ENCODE data around the gene SDK1.

SDK1 gene

DNA sequence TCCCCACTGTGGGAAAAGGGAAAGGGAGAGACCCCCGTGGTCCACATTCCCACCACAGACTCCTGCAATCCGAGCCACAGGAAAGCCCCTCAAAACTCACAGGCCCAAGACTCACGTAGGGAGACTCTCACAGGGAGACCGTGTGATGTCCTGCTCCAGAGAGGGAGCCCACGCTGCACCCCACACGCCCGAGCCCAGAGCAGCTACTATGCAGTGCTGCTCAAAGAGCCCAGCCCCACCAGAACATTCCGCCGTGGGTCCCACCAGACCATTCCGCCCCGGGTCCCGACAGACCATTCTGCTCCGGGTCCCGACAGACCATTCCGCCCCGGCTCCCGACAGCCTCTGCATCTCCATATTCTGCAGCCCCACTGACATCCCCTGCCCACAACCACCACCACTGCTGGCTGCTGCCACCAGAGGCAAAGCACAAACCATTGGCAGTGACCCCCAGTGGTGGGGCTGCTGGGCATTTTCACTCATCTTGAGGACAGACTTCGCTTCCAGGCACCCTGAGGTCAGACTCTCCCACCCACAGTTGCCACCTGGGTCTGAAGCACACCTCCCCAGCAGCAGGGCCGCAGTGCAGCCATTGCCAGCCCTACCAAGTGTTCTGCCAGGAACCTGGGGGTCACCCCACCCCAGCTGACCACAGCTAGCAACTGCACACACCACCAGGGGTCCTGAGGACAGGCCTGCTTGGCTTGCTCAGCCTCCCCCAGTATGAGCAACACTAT is 755.7 kb downstream of the SDK1 start:
- Histone ChIP-seq H3K4me3 (ENCODE audit: low read depth in 1 of 2, low read length in 1 of 2) (no peak overlapping the region), H3K4me1 (ENCODE audit: control insufficient read depth in 1 of 2, insufficient read depth in 1 of 2, low read depth in 1 of 2, low read length in 1 of 2) (peaks cover 9% of the 10 kb centered on the region in 2 experiments), H3K27ac (no peak overlapping the region), H3K36me3 (no peaks in the 10 kb centered on the region), H3K27me3 (no peaks in the 10 kb centered on the region), H3K9me3 (no peaks in the 10 kb centered on the region)
- TF ChIP-seq, protein P1, sequence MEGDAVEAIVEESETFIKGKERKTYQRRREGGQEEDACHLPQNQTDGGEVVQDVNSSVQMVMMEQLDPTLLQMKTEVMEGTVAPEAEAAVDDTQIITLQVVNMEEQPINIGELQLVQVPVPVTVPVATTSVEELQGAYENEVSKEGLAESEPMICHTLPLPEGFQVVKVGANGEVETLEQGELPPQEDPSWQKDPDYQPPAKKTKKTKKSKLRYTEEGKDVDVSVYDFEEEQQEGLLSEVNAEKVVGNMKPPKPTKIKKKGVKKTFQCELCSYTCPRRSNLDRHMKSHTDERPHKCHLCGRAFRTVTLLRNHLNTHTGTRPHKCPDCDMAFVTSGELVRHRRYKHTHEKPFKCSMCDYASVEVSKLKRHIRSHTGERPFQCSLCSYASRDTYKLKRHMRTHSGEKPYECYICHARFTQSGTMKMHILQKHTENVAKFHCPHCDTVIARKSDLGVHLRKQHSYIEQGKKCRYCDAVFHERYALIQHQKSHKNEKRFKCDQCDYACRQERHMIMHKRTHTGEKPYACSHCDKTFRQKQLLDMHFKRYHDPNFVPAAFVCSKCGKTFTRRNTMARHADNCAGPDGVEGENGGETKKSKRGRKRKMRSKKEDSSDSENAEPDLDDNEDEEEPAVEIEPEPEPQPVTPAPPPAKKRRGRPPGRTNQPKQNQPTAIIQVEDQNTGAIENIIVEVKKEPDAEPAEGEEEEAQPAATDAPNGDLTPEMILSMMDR (IDR thresholded peaks at IDR 0.05), result no peak

DNA sequence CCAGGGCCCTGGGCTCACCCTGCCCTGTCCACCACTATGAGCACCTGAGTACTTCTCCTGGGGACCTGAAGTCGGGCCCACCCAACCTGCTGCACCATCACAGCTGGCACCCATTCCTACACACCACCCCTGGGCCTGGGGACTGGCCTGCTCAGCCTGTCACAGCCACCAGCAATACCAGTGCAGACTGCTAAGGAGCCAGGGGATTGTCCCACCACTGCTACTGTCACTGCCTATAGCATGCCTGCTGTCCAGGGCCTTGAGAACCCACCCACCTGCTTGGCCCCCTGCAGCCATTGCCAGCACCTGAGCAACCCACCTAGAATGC is 756.2 kb downstream of the SDK1 start:
- Histone ChIP-seq H3K27me3 (no peaks in the 10 kb centered on the region), H3K4me3 (ENCODE audit: low read depth in 1 of 2, low read length in 1 of 2) (no peak overlapping the region), H3K36me3 (no peaks in the 10 kb centered on the region), H3K27ac (no peak overlapping the region), H3K9me3 (no peaks in the 10 kb centered on the region), H3K4me1 (ENCODE audit: control insufficient read depth in 1 of 2, insufficient read depth in 1 of 2, low read depth in 1 of 2, low read length in 1 of 2) (peaks cover 9% of the 10 kb centered on the region in 2 experiments)
- TF ChIP-seq, protein P1 (IDR thresholded peaks at IDR 0.05), result no peak

DNA sequence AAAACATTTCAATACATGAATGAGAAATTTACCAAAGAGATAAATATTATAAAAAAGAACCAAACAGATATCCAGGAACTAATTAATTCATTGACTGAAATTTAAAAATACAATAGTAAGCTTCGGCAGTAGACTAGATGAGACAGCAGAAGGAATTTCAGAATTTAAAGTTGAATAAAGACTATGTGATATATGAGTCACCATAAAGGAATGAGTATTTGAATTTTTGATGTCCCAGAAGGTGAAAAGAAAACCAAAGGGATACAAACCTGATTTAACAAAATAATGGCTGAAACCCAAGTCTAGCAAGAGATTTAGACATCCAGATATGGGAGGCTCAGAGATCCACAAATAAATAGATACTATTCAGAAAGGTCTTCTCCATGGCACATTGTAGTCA is 757.1 kb downstream of the SDK1 start:
- Histone ChIP-seq H3K36me3 (no peaks in the 10 kb centered on the region), H3K4me1 (ENCODE audit: control insufficient read depth in 1 of 2, insufficient read depth in 1 of 2, low read depth in 1 of 2, low read length in 1 of 2) (peaks cover 9% of the 10 kb centered on the region in 2 experiments), H3K27me3 (no peaks in the 10 kb centered on the region), H3K9me3 (no peaks in the 10 kb centered on the region), H3K4me3 (ENCODE audit: low read depth in 1 of 2, low read length in 1 of 2) (no peak overlapping the region), H3K27ac (no peak overlapping the region)
- TF ChIP-seq, protein P1 (IDR thresholded peaks at IDR 0.05), result no peak

DNA sequence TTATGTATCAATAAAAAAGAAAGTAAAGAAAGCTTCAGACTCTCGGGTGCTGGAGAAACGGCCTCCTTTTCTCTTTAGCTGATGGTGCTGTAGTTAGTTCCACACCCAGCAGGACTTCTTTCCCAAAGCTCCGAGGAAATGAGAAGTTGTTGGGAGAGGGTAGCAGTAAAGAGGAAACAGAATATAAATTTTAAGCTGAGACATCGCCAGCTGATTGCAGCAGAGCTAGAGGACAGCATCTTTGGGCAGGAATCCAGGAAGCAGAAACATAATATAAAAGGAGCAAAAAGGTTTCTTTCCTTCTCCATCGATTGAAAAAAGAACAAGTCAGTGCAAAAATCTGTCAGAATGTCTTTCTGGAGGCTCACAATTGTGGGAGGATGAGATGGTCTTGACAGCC is 764.1 kb downstream of the SDK1 start:
- Histone ChIP-seq H3K27me3 (no peaks in the 10 kb centered on the region), H3K9me3 (no peaks in the 10 kb centered on the region), H3K4me3 (ENCODE audit: low read depth in 1 of 2, low read length in 1 of 2) (no peak overlapping the region), H3K36me3 (no peaks in the 10 kb centered on the region), H3K27ac (no peak overlapping the region), H3K4me1 (ENCODE audit: control insufficient read depth in 1 of 2, insufficient read depth in 1 of 2, low read depth in 1 of 2, low read length in 1 of 2) (no peaks in the 10 kb centered on the region)
- TF ChIP-seq, protein P1 (IDR thresholded peaks at IDR 0.05), result no peak

DNA sequence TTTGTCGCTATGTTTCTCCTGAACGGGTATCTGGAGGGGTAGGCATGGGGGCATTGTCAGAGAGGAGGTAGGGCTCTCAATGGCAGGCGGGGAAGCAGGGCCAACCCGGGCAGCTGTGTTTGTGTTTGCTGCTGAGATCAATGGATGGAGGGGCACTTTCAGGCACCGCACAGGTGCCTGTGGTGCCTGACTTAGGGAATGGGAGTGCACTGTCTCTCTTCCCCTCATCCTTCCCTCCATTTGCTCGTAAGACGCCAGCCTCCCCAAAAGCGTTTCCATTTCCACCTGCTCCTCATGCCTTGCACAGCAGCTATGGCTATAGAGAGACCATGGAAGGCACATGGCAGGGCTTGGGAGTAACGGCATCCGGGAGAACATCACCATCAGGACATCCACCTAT is 765.2 kb downstream of the SDK1 start:
- no peak overlapping the region for H3K27ac ChIP-seq
- no peaks in the 10 kb centered on the region for H3K36me3 ChIP-seq
- H3K9me3 ChIP-seq, result no peaks in the 10 kb centered on the region
- H3K4me1 ChIP-seq (ENCODE audit: control insufficient read depth in 1 of 2, insufficient read depth in 1 of 2, low read depth in 1 of 2, low read length in 1 of 2), result no peaks in the 10 kb centered on the region
- H3K27me3 ChIP-seq, result no peaks in the 10 kb centered on the region
- no peak overlapping the region for H3K4me3 ChIP-seq (ENCODE audit: low read depth in 1 of 2, low read length in 1 of 2)
- TF ChIP-seq, protein P1 (IDR thresholded peaks at IDR 0.05), result no peak
